ENCODE measurements around the gene IFNAR1.

DNA sequence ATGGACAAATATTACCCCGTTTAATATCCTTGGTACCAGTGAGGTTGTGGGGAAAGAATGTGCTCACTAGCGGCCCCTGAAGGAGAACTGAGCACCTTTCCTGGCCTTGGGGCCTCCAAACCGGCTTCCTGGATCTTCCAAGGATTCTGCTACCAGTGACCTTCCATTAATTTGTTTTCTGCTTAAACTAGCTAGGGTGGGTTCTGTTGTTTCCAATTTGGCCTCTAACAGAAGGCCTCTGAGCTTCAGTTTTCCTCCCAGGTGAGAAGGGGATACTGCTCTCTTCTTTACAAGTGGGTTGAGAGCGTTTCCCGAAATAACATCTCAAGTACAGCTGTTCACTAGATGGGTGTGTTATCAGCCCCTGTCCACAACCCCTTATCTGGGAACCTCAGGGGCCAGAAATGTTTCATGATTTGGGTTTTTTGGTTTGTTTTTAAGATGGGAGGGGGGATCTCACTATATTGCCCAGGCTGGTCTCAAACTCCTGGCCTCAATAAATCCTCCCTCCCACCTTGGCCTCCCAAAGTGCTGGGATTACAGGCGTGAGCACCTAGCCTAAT, 61.5 kb downstream of the IFNAR1 start:
- TF ChIP-seq, protein P1, sequence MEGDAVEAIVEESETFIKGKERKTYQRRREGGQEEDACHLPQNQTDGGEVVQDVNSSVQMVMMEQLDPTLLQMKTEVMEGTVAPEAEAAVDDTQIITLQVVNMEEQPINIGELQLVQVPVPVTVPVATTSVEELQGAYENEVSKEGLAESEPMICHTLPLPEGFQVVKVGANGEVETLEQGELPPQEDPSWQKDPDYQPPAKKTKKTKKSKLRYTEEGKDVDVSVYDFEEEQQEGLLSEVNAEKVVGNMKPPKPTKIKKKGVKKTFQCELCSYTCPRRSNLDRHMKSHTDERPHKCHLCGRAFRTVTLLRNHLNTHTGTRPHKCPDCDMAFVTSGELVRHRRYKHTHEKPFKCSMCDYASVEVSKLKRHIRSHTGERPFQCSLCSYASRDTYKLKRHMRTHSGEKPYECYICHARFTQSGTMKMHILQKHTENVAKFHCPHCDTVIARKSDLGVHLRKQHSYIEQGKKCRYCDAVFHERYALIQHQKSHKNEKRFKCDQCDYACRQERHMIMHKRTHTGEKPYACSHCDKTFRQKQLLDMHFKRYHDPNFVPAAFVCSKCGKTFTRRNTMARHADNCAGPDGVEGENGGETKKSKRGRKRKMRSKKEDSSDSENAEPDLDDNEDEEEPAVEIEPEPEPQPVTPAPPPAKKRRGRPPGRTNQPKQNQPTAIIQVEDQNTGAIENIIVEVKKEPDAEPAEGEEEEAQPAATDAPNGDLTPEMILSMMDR (IDR thresholded peaks at IDR 0.05): no peak
- TF ChIP-seq POLR2A (IDR thresholded peaks at IDR 0.05; ENCODE audit: low read depth) (no peak), EP300 (IDR thresholded peaks at IDR 0.05) (no peak)

Data from esophagus muscularis mucosa (tissue), 4 donors.